Fibroblast of lung (primary cell): Measurements from ENCODE around the gene CHRNB1. TPM values are rescaled to one million over a fixed set of nuclear protein-coding genes. Genes with fewer than 3 reads are reported as not detected.

Experiments used
- DNase-seq, 2 donors: peaks; one replicate each; pipeline versions ENCODE4 v3.0.0 to v3.0.0-alpha.2; 2010; ENCODE audit warnings: low read depth in 2 of 2
- H2AFZ ChIP-seq: 2 replicates; pipeline ENCODE4 v1.5.1; 2012; ENCODE audit warnings: low read length, control low read depth, inconsistent platforms
- H3K27ac ChIP-seq: 2 replicates; pipeline ENCODE4 v1.5.1; 2011; ENCODE audit warnings: low read length, control low read depth; ENCODE audit not compliant: insufficient read depth
- H3K27me3 ChIP-seq: 2 replicates; pipeline ENCODE4 v1.5.1; 2011; ENCODE audit warnings: mild to moderate bottlenecking, low read length; ENCODE audit not compliant: control insufficient read depth, insufficient read depth
- H3K36me3 ChIP-seq: 2 replicates; pipeline ENCODE4 v1.5.1; 2011; ENCODE audit warnings: low read length; ENCODE audit not compliant: control insufficient read depth, insufficient read depth
- H3K4me1 ChIP-seq: 2 replicates; pipeline ENCODE4 v1.5.1; 2011; ENCODE audit warnings: low read length; ENCODE audit not compliant: control insufficient read depth, insufficient read depth; ENCODE audit errors: extremely low read depth
- H3K4me2 ChIP-seq: 2 replicates; pipeline ENCODE4 v1.5.1; 2011; ENCODE audit warnings: low read length, control low read depth; ENCODE audit not compliant: insufficient read depth; ENCODE audit errors: extremely low read depth
- H3K4me3 ChIP-seq, 4 experiments: fragments of 200-600 bp in 1 of 4; sonication (generic) in 1 of 4; replicated peaks in 1 of 4; 2 replicates each; pipeline ENCODE4 v1.5.1; 2011 to 2016; ENCODE audit warnings: low read length in 4 of 4, low read depth in 3 of 4, mild to moderate bottlenecking in 3 of 4, control low read depth in 2 of 4, inconsistent platforms in 1 of 4, mixed read lengths in 1 of 4; ENCODE audit not compliant: insufficient read depth in 1 of 4; ENCODE audit errors: control extremely low read depth in 1 of 4
- H3K79me2 ChIP-seq: 2 replicates; pipeline ENCODE4 v1.5.1; 2012; ENCODE audit warnings: mild to moderate bottlenecking, low read length, inconsistent platforms; ENCODE audit not compliant: control insufficient read depth, insufficient read depth
- H3K9ac ChIP-seq: 2 replicates; pipeline ENCODE4 v1.5.1; 2011; ENCODE audit warnings: mild to moderate bottlenecking, low read length, control low read depth; ENCODE audit not compliant: insufficient read depth
- H3K9me3 ChIP-seq: 2 replicates; pipeline ENCODE4 v1.5.1; 2012; ENCODE audit warnings: low read depth, low read length; ENCODE audit not compliant: control insufficient read depth, insufficient read depth
- H4K20me1 ChIP-seq: 2 replicates; pipeline ENCODE4 v1.5.1; 2011; ENCODE audit warnings: low read length; ENCODE audit not compliant: control insufficient read depth, insufficient read depth; ENCODE audit errors: extremely low read depth
- CTCF ChIP-seq, 2 donors: IDR thresholded peaks in 1 of 2; conservative IDR thresholded peaks in 1 of 2; 1 replicate in 1 of 2; 2 replicates in 1 of 2; pipeline ENCODE4 v1.5.1; 2011 to 2012; ENCODE audit warnings: low read length in 2 of 2, control low read depth in 1 of 2, inconsistent platforms in 1 of 2, low read depth in 1 of 2, mild to moderate bottlenecking in 1 of 2
- EZH2 ChIP-seq: IDR thresholded peaks from 2 replicates; pipeline ENCODE4 v1.5.1; 2012; ENCODE audit warnings: low read length, control low read depth, mild to moderate bottlenecking; ENCODE audit errors: missing control alignments
- polyA plus RNA-seq, 2 donors: library from polyadenylated mRNA; depleted of rRNA in 1 of 2; stranded (reverse) in 1 of 2; unstranded in 1 of 2; fragments of >200 nt; gene quantifications; 2 replicates each; pipeline ENCODE4 v1.2.1, GENCODE V29; 2011 to 2012; ENCODE audit warnings: missing spikeins in 1 of 2
- total RNA-seq: library from RNA; depleted of rRNA; stranded (reverse); fragments of >200 nt; gene quantifications from 2 replicates; pipeline ENCODE4 v1.2.1, GENCODE V29; 2014

CHRNB1 gene
- total and polyA plus RNA-seq, 2 donors (not counting 1 experiment from before 2014, with no cell fraction given): 9.2 to 12.2 TPM

GRCh38 chr17:7497636-7498035 lies 52.8 kb downstream of the CHRNB1 start:
- no peak overlapping the region for H3K4me3 ChIP-seq
- no peaks in the 10 kb centered on the region for H4K20me1 ChIP-seq
- H3K36me3 ChIP-seq: peaks cover 42% of the 10 kb centered on the region
- no peaks in the 10 kb centered on the region for H3K9me3 ChIP-seq
- no peak overlapping the region for H3K9ac ChIP-seq
- H2AFZ ChIP-seq: no peak overlapping the region
- no peak overlapping the region for H3K4me2 ChIP-seq
- TF ChIP-seq EZH2 (no peak), CTCF (conservative IDR thresholded peaks at IDR 0.05 in 1 of 2, IDR thresholded peaks at IDR 0.05 in 1 of 2; ENCODE audit: low read depth in 1 of 2, low read length in 2 of 2) (no peak)
- H3K27ac ChIP-seq: no peak overlapping the region
- peaks cover 38% of the 10 kb centered on the region for H3K79me2 ChIP-seq
- DNase-seq: no peak
- no peaks in the 10 kb centered on the region for H3K27me3 ChIP-seq
- H3K4me1 ChIP-seq: no peaks in the 10 kb centered on the region

GRCh38 chr17:7499161-7499560 lies 54.3 kb downstream of the CHRNB1 start:
- DNase-seq: no peak
- H2AFZ ChIP-seq: no peak overlapping the region
- H3K27ac ChIP-seq: no peak overlapping the region
- peaks cover 23% of the 10 kb centered on the region for H3K79me2 ChIP-seq
- H3K36me3 ChIP-seq: peaks cover 49% of the 10 kb centered on the region
- H3K4me1 ChIP-seq: no peaks in the 10 kb centered on the region
- no peak overlapping the region for H3K4me2 ChIP-seq
- H3K9ac ChIP-seq: no peak overlapping the region
- H3K9me3 ChIP-seq: no peaks in the 10 kb centered on the region
- H4K20me1 ChIP-seq: no peaks in the 10 kb centered on the region
- no peaks in the 10 kb centered on the region for H3K27me3 ChIP-seq
- no peak for TF ChIP-seq EZH2
- no peak for TF ChIP-seq CTCF (conservative IDR thresholded peaks at IDR 0.05 in 1 of 2, IDR thresholded peaks at IDR 0.05 in 1 of 2; ENCODE audit: low read depth in 1 of 2, low read length in 2 of 2)
- H3K4me3 ChIP-seq: no peak overlapping the region

GRCh38 chr17:7501729-7502128 lies 56.9 kb downstream of the CHRNB1 start:
- no peak overlapping the region for H3K4me2 ChIP-seq
- peaks cover 1% of the 10 kb centered on the region for H3K79me2 ChIP-seq

More at GRCh38 chr17:7501729-7502128, 56.9 kb downstream of the CHRNB1 start:
- Histone ChIP-seq H2AFZ (no peak overlapping the region), H3K27me3 (no peaks in the 10 kb centered on the region), H3K27ac (no peak overlapping the region), H3K9ac (no peak overlapping the region), H3K9me3 (no peaks in the 10 kb centered on the region), H3K4me1 (no peaks in the 10 kb centered on the region), H3K36me3 (peaks cover 44% of the 10 kb centered on the region), H3K4me3 (no peak overlapping the region), H4K20me1 (no peaks in the 10 kb centered on the region)
- no peak for DNase-seq
- TF ChIP-seq EZH2: no peak
- no peak for TF ChIP-seq CTCF (conservative IDR thresholded peaks at IDR 0.05 in 1 of 2, IDR thresholded peaks at IDR 0.05 in 1 of 2; ENCODE audit: low read depth in 1 of 2, low read length in 2 of 2)
